Diencephalon (tissue), 1 donor: ENCODE data around the gene HS1BP3. TPM values are rescaled to one million over a fixed set of nuclear protein-coding genes. Genes with fewer than 3 reads are reported as not detected.

Experiments used
- total RNA-seq: library from RNA; depleted of rRNA; stranded (reverse); fragments of >200 nt; gene quantifications from one replicate; pipeline ENCODE4 v1.2.3, GENCODE V29; 2014

HS1BP3 gene
- total RNA-seq: 14.3 TPM

GRCh38 chr2:20650877-20651730, at the start of gene HS1BP3:
Gene HS1BP3, minus strand, starts transcription at chr2:20651098. Its CDS starts 35 bp downstream, at chr2:20651063.

GRCh38 chr2:20666304-20667150, 15.6 kb upstream of the HS1BP3 start, which contains the start of gene GDF7:
Gene GDF7, plus strand, starts transcription at chr2:20667144. Its CDS starts 96 bp downstream, at chr2:20667240.

Other genes with a start within 250 kb of the HS1BP3 start
- gene RHOB, start 204.0 kb downstream of the HS1BP3 start, total RNA-seq: 208 TPM
- 0.23 TPM for gene GDF7, start 16.0 kb upstream of the HS1BP3 start, total RNA-seq
- gene LDAH, start 172.0 kb upstream of the HS1BP3 start, total RNA-seq: 19.4 TPM